Astrocyte (in vitro differentiated cells and primary cell): ENCODE data around the gene GPR39.

ENCODE experiments used
- CTCF ChIP-seq: IDR thresholded peaks from 2 replicates; pipeline ENCODE4 v1.5.1; 2011; ENCODE audit warnings: low read depth, mild to moderate bottlenecking, inconsistent platforms, low read length, moderate library complexity; ENCODE audit not compliant: insufficient read depth
- EZH2 ChIP-seq: IDR thresholded peaks from 2 replicates; pipeline ENCODE4 v1.6.1; 2012; ENCODE audit warnings: mild to moderate bottlenecking, low read length, inconsistent platforms; ENCODE audit not compliant: insufficient read depth

GRCh38 chr2:132401326-132401725 is 15.3 kb upstream of the GPR39 start:
- no peak for TF ChIP-seq EZH2
- no peak for TF ChIP-seq CTCF
